Fibroblast of lung (primary cell): Measurements from ENCODE around the gene GLYR1.

Experiments
- EZH2 ChIP-seq: IDR thresholded peaks from 2 replicates; pipeline ENCODE4 v1.5.1; 2012; ENCODE audit warnings: low read length, control low read depth, mild to moderate bottlenecking; ENCODE audit errors: missing control alignments
- TF ChIP-seq, protein P1 (sequence below), 2 donors: IDR thresholded peaks in 1 of 2; conservative IDR thresholded peaks in 1 of 2; 1 replicate in 1 of 2; 2 replicates in 1 of 2; pipeline ENCODE4 v1.5.1; 2011 to 2012; ENCODE audit warnings: low read length in 2 of 2, control low read depth in 1 of 2, inconsistent platforms in 1 of 2, low read depth in 1 of 2, mild to moderate bottlenecking in 1 of 2

DNA sequence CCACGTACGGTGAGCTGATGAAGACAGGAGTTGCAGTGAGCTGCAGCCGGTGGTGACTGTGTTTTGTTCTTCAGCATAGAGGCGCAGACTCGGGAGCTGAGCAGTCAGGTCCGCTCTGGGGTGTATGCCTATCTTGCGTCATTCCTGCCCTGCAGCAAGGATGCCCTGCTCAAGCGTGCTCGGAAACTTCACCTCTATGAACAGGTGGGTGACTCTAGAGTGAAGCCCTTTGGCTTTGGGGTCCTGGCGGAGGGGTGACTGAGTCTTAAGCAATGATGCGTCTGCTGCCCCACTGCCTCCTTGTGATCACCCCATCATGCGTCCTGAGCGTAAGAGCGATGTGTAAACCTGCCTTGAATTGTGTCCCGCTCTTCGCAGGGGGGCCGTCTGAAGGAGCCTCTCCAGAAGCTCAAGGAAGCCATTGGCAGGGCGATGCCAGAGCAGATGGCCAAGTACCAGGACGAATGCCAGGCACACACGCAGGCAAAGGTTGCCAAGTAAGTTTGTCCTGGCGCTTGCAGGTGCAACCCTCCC is 23.1 kb upstream of the GLYR1 start:
- TF ChIP-seq, protein P1, sequence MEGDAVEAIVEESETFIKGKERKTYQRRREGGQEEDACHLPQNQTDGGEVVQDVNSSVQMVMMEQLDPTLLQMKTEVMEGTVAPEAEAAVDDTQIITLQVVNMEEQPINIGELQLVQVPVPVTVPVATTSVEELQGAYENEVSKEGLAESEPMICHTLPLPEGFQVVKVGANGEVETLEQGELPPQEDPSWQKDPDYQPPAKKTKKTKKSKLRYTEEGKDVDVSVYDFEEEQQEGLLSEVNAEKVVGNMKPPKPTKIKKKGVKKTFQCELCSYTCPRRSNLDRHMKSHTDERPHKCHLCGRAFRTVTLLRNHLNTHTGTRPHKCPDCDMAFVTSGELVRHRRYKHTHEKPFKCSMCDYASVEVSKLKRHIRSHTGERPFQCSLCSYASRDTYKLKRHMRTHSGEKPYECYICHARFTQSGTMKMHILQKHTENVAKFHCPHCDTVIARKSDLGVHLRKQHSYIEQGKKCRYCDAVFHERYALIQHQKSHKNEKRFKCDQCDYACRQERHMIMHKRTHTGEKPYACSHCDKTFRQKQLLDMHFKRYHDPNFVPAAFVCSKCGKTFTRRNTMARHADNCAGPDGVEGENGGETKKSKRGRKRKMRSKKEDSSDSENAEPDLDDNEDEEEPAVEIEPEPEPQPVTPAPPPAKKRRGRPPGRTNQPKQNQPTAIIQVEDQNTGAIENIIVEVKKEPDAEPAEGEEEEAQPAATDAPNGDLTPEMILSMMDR (conservative IDR thresholded peaks at IDR 0.05 in 1 of 2, IDR thresholded peaks at IDR 0.05 in 1 of 2; ENCODE audit: low read depth in 1 of 2, low read length in 2 of 2), result no peak
- TF ChIP-seq EZH2, result no peak
